Dermis lymphatic vessel endothelial cell (primary cell): ENCODE data around the gene RETREG1. TPM values are rescaled to one million over a fixed set of nuclear protein-coding genes. Genes with fewer than 3 reads are reported as not detected.

Experiments
- total RNA-seq: library from RNA; depleted of rRNA; stranded (reverse); fragments of >200 nt; gene quantifications from 2 replicates; pipeline ENCODE4 v1.2.1, GENCODE V29; 2014

RETREG1 gene, protein sequence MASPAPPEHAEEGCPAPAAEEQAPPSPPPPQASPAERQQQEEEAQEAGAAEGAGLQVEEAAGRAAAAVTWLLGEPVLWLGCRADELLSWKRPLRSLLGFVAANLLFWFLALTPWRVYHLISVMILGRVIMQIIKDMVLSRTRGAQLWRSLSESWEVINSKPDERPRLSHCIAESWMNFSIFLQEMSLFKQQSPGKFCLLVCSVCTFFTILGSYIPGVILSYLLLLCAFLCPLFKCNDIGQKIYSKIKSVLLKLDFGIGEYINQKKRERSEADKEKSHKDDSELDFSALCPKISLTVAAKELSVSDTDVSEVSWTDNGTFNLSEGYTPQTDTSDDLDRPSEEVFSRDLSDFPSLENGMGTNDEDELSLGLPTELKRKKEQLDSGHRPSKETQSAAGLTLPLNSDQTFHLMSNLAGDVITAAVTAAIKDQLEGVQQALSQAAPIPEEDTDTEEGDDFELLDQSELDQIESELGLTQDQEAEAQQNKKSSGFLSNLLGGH
- total RNA-seq: 0.09 TPM in 1 of 2 replicates, not detected in the other

DNA sequence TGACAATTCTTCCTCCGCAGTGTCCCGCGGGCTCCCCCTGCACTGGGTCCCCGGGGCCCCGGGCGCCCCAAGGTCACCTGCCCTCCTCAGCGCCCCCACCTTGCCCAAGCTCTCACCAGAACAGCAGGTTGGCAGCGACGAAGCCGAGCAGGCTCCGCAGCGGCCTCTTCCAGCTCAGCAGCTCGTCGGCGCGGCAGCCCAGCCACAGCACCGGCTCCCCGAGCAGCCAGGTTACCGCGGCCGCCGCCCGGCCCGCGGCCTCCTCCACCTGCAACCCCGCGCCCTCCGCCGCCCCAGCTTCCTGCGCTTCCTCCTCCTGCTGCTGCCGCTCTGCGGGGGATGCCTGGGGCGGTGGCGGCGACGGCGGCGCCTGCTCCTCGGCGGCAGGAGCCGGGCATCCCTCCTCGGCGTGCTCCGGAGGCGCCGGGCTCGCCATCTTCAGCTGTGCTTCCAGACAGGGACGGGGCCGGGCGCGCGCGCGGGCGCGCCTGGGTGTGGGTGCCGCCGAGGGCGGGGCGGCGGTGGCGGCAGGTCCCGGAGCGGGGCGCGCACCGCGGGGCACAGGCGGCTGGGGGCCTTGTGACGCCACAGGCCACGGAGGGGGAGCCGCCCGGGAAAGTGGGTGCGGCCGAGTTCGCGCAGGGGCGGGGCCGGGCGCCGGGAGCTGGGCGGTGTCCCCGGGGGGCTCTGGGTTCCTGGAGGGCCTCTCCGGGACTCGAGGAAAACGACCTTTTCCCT lies at the start of gene RETREG1:
RETREG1 (minus strand) TSS at position 462 of the 738 bp plus-strand sequence; CDS start at position 436, 26 bp downstream.

DNA sequence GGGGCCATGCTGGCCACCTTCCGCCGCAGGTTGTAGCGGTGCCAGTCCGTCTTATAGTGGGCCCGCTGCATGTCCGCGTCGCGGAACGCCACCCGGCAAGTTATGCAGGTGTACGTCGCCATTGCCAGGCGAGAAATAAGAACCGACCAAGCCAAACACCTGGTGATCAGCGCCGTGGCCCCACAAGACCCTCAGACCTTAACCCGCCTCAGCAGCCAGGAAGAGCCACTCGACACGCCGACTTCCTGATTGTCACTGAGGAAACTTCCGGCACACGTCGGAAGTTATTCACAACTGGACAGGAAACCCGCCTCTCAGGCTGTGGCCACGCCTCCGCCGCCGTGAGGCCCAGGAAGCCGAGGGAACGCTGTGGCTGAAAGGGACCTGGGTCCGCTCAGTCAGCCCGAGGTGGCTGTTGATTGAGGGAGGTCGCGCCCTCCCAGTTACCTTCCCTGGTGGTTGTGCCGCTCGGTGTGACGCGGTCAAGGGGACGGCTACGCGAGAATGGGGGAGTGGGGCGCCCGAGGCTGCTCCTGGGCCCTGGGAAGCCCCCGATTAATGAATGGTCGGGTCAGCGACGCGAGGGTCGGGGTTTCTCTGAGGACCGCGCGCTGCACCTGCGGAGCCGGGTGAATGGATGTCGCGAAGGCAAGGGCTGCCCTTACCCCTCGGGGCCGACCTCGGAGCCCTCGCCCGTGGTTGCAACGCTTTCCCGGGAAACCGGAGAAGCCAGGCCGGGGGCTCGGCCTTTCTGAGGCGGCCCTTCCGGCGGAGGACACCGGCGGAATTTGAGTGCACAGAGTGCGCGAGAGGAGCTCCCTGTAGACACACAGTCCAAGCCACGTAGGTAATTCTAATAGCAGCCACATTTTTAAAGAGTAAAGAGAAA lies 151.0 kb downstream of the RETREG1 start, which contains the start of gene ZNF622:
ZNF622 (minus strand) TSS at position 257 of the 889 bp plus-strand sequence; CDS start at position 122, 135 bp downstream.

Other genes starting within 250 kb of the RETREG1 start
- gene ZNF622, start 151.2 kb downstream of the RETREG1 start, total RNA-seq: 25.4 and 32.8 TPM in 2 replicates